Right atrium auricular region (tissue), 2 donors: ENCODE data around the gene TNS3. TPM values are rescaled to one million over a fixed set of nuclear protein-coding genes. Genes with fewer than 3 reads are reported as not detected.

Source experiments
- DNase-seq: peaks from one replicate; pipeline ENCODE4 v3.0.0-alpha.2; 2019; ENCODE audit warnings: low spot score
- H3K27ac ChIP-seq, 2 donors: fragments of 200-600 bp; sonication (generic); 1 replicate in 1 of 2; 2 replicates in 1 of 2; pipeline ENCODE4 v1.5.1; 2016 to 2019
- H3K27me3 ChIP-seq, 2 donors: fragments of 200-600 bp; sonication (generic); one replicate each; pipeline versions ENCODE4 v1.5.1 to v1.6.0; 2017 to 2019
- H3K36me3 ChIP-seq: fragments of 200-600 bp; sonication (generic); one replicate; pipeline ENCODE4 v1.5.1; 2016
- H3K4me1 ChIP-seq, 2 donors: fragments of 200-600 bp; sonication (generic); one replicate each; pipeline versions ENCODE4 v1.5.1 to v1.6.0; 2017 to 2019
- H3K4me3 ChIP-seq, 2 donors: fragments of 200-600 bp; sonication (generic); 1 replicate in 1 of 2; 2 replicates in 1 of 2; pipeline ENCODE4 v1.5.1; 2017 to 2019; ENCODE audit warnings: mild to moderate bottlenecking in 1 of 2, moderate library complexity in 1 of 2
- H3K9me3 ChIP-seq, 2 donors: fragments of 200-600 bp; sonication (generic); one replicate each; pipeline ENCODE4 v1.5.1; 2019
- total RNA-seq, 2 donors: library from RNA; depleted of rRNA; stranded (reverse); fragments of >200 nt; gene quantifications; one replicate each; pipeline ENCODE4 v1.1.0, GENCODE V29; 2016
- TF ChIP-seq, protein P1 (sequence below), 2 donors: fragments of 200-600 bp; sonication (generic); IDR thresholded peaks; one replicate each; pipeline ENCODE4 v1.5.1; 2019; ENCODE audit warnings: antibody characterized with exemption in 2 of 2

TNS3 gene
- total RNA-seq, 2 donors from 2014 or later = 39.7 to 44.4 TPM

- Histone ChIP-seq H3K4me3 (no peak overlapping the region), H3K4me1 (peaks cover 0 to 18% of the 10 kb centered on the region in 2 donors), H3K27me3 (no peaks in the 10 kb centered on the region), H3K9me3 (no peaks in the 10 kb centered on the region), H3K27ac (no peak overlapping the region), H3K36me3 (no peaks in the 10 kb centered on the region)
- TF ChIP-seq, protein P1, sequence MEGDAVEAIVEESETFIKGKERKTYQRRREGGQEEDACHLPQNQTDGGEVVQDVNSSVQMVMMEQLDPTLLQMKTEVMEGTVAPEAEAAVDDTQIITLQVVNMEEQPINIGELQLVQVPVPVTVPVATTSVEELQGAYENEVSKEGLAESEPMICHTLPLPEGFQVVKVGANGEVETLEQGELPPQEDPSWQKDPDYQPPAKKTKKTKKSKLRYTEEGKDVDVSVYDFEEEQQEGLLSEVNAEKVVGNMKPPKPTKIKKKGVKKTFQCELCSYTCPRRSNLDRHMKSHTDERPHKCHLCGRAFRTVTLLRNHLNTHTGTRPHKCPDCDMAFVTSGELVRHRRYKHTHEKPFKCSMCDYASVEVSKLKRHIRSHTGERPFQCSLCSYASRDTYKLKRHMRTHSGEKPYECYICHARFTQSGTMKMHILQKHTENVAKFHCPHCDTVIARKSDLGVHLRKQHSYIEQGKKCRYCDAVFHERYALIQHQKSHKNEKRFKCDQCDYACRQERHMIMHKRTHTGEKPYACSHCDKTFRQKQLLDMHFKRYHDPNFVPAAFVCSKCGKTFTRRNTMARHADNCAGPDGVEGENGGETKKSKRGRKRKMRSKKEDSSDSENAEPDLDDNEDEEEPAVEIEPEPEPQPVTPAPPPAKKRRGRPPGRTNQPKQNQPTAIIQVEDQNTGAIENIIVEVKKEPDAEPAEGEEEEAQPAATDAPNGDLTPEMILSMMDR (IDR thresholded peaks at IDR 0.05) = no peak
- no peak for DNase-seq
These were observed 41.2 kb downstream of the TNS3 start for GRCh38 chr7:47540387-47541350.

- Histone ChIP-seq H3K9me3 (no peaks in the 10 kb centered on the region), H3K4me3 (no peak overlapping the region), H3K27ac (no peak overlapping the region), H3K27me3 (no peaks in the 10 kb centered on the region), H3K36me3 (no peaks in the 10 kb centered on the region), H3K4me1 (peaks cover 0 to 18% of the 10 kb centered on the region in 2 donors)
- no peak for DNase-seq
- TF ChIP-seq, protein P1 (IDR thresholded peaks at IDR 0.05) = no peak
These were observed 41.9 kb downstream of the TNS3 start for GRCh38 chr7:47540053-47540386.

GRCh38 chr7:47539398-47540052 is 42.4 kb downstream of the TNS3 start:
- Histone ChIP-seq H3K27me3 (no peaks in the 10 kb centered on the region), H3K36me3 (no peaks in the 10 kb centered on the region), H3K9me3 (no peaks in the 10 kb centered on the region), H3K4me1 (peaks cover 0 to 18% of the 10 kb centered on the region in 2 donors), H3K4me3 (no peak overlapping the region), H3K27ac (no peak overlapping the region)
- no peak for DNase-seq
- TF ChIP-seq, protein P1 (IDR thresholded peaks at IDR 0.05) = no peak

DNA sequence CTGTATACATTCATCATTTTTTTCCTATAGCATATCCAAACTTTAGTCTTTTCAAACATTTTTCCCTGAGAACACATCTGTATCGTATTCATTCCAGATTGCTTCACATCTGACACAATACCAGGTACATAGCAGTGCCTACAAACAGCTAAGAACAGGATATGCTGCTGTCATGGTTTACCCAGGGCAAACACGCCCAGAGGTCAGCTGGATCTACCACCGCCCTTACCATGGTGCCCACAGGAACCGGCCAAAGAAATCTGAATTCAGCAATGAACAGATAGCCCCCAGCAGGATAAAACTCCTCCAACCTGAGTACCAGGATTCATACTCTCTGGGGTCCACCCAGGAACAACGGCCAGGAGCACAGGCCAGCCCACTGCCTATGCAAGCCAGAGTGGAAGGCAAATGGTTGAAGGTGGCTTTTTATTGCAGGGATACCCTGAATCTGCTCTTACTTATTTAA is 43.0 kb downstream of the TNS3 start:
- no peaks in the 10 kb centered on the region for H3K36me3 ChIP-seq
- TF ChIP-seq, protein P1 (IDR thresholded peaks at IDR 0.05) = no peak
- no peaks in the 10 kb centered on the region for H3K9me3 ChIP-seq
- no peaks in the 10 kb centered on the region for H3K27me3 ChIP-seq
- H3K4me1 ChIP-seq = peaks cover 0 to 18% of the 10 kb centered on the region in 2 donors
- no peak for DNase-seq
- H3K4me3 ChIP-seq = no peak overlapping the region
- no peak overlapping the region for H3K27ac ChIP-seq

DNA sequence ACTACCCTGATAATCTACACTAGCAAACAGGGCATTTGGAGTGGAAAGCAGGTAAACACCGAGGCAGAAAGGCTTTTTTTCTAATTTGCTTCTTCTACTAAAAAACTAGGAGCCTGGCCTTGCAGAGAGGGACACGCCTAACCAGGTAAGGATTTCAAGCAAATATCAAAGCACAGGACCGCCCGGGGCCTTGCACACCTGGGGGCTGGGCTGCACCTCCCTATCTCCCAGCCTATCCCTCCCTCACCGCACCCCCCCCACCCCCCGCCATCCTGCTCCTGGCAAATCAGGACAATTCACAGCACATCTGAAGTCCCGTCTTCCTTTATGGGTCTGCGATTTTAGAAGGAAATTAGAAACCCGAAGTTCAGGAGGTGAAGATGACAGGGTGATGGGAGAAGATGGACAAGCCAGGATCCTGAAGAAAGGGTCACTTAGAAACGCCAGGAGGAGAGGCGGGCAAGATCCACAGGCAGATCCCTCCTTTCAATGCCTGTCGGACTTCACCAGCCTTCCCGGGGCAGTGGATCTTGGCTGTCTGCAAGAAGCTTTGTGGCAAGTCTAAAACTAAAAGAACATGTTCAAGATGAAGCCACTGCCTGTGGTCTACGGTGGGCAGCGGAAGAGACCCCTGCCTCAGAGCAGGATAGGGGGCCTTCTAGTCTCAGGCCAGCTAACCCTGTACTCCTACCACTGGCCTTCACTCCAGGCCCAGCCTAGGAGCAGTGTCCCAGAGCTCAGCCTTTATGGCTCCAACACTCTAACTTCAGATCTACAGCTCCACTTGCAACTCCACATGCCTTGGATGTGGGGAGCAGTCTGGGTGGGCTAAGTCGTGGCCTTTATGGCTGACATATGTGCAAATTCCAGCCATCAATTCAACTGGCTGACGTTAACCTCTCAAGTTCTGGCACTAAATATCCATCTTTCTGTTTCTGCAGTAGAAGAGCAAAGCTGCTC is 43.9 kb downstream of the TNS3 start:
- Histone ChIP-seq H3K4me3 (peak overlapping the region; percentile 47 to 54), H3K27ac (peak overlapping the region in 1 of 2 donors; percentile 31), H3K36me3 (no peaks in the 10 kb centered on the region), H3K4me1 (peaks cover 0 to 18% of the 10 kb centered on the region in 2 donors), H3K27me3 (no peaks in the 10 kb centered on the region), H3K9me3 (no peaks in the 10 kb centered on the region)
- TF ChIP-seq, protein P1 (IDR thresholded peaks at IDR 0.05) = no peak
- no peak for DNase-seq
